GM12878 (cell line): Measurements from ENCODE around the gene DYNC2H1. TPM values are rescaled to one million over a fixed set of nuclear protein-coding genes. Genes with fewer than 3 reads are reported as not detected.

Experiments used
- ATAC-seq: fragments of 200-7000 bp; cut with Tn5 transposase; 3 replicates; pipeline ENCODE4 v1.9.1; 2020; ENCODE audit warnings: mild to moderate bottlenecking, moderate library complexity
- BruUV-seq: library from RNA; stranded (reverse); fragments of 400-500 nt; replicated peaks from 2 replicates; lab custom pipeline; 2021; lab: Mats Ljungman, UMichigan
- CTCF ChIA-PET: fragments of 300-600 bp; sonication (Branson Sonifier 250); formaldehyde crosslinking; extraction: SDS; loops from one replicate; lab custom pipeline; 2021; ENCODE audit warnings: inconsistent platforms; lab: Yijun Ruan, JAX
- POLR2A ChIA-PET: fragments of 350-600 bp; formaldehyde crosslinking; extraction: SDS; loops from one replicate; lab custom pipeline; 2021; ENCODE audit warnings: inconsistent platforms; lab: Charles Lee
- RAD21 ChIA-PET: fragments of 300-600 bp; sonication (Branson Sonifier 250); formaldehyde crosslinking; loops from one replicate; lab custom pipeline; 2023; ENCODE audit warnings: antibody characterized with exemption; ENCODE audit not compliant: unreplicated experiment; lab: Charles Lee
- SMC1A ChIA-PET: fragments of 300-600 bp; sonication (Branson Sonifier 250); formaldehyde crosslinking; loops from one replicate; lab custom pipeline; 2023; ENCODE audit not compliant: unreplicated experiment, uncharacterized antibody; lab: Charles Lee
- DNase-seq: peaks from one replicate; pipeline ENCODE4 v3.0.0-alpha.2; 2011; ENCODE audit warnings: low read depth, low spot score
- FAIRE-seq: peaks from 3 replicates; lab custom pipeline; 2011; peaks lifted over from hg19 to GRCh38; lab: Jason Lieb, UNC
- H2AFZ ChIP-seq: 2 replicates; pipeline ENCODE4 v1.6.0; 2011; ENCODE audit warnings: low read depth, low read length, control low read depth; ENCODE audit not compliant: control insufficient read depth
- H3K27ac ChIP-seq: 2 replicates; pipeline ENCODE4 v1.5.1; 2011; ENCODE audit warnings: control low read depth; ENCODE audit not compliant: control insufficient read depth, insufficient read depth
- H3K27me3 ChIP-seq, 2 experiments: replicated peaks in 1 of 2; 2 replicates each; pipeline versions ENCODE4 v1.6.0 to v1.6.1; 2011; ENCODE audit warnings: low read length in 1 of 2; ENCODE audit not compliant: control insufficient read depth in 2 of 2, insufficient read depth in 2 of 2
- H3K36me3 ChIP-seq, 2 experiments: 2 replicates each; pipeline ENCODE4 v1.5.1; 2011; ENCODE audit warnings: low read length in 1 of 2; ENCODE audit not compliant: control insufficient read depth in 2 of 2, insufficient read depth in 2 of 2
- H3K4me1 ChIP-seq: 2 replicates; pipeline ENCODE4 v1.6.1; 2011; ENCODE audit warnings: mild to moderate bottlenecking, low read length, moderate library complexity, mixed read lengths; ENCODE audit not compliant: control insufficient read depth, insufficient read depth
- H3K4me2 ChIP-seq: 2 replicates; pipeline ENCODE4 v1.6.0; 2011; ENCODE audit warnings: control low read depth; ENCODE audit not compliant: control insufficient read depth, insufficient read depth
- H3K4me3 ChIP-seq: fragments of 200-600 bp; sonication (generic); 2 replicates; pipeline ENCODE4 v1.5.1; 2016
- H3K79me2 ChIP-seq: 2 replicates; pipeline ENCODE4 v1.6.0; 2011; ENCODE audit warnings: low read length; ENCODE audit not compliant: control insufficient read depth, insufficient read depth
- H3K9ac ChIP-seq: 2 replicates; pipeline ENCODE4 v1.8.0; 2011; ENCODE audit warnings: low read length, control low read depth, mixed read lengths; ENCODE audit not compliant: control insufficient read depth, insufficient read depth
- H3K9me3 ChIP-seq: replicated peaks from 3 replicates; pipeline ENCODE4 v1.5.1; 2011; ENCODE audit warnings: mild to moderate bottlenecking, low read length; ENCODE audit not compliant: control insufficient read depth, insufficient read depth
- H4K20me1 ChIP-seq: 2 replicates; pipeline ENCODE4 v1.6.0; 2011; ENCODE audit not compliant: control insufficient read depth, insufficient read depth
- BMI1 ChIP-seq: fragments of 450-650 bp; IDR thresholded peaks from 2 replicates; pipeline ENCODE4 v1.6.1; 2016; ENCODE audit warnings: mild to moderate bottlenecking, moderate library complexity, borderline replicate concordance
- BRCA1 ChIP-seq: IDR thresholded peaks from 2 replicates; pipeline ENCODE4 v1.6.1; 2011; ENCODE audit warnings: low read depth, low read length, improper control_type of control experiment
- CHD2 ChIP-seq: IDR thresholded peaks from 2 replicates; pipeline ENCODE4 v1.6.1; 2011; ENCODE audit warnings: low read depth, low read length, improper control_type of control experiment, borderline replicate concordance
- CREB1 ChIP-seq: IDR thresholded peaks from 2 replicates; pipeline ENCODE4 v1.6.1; 2012; ENCODE audit warnings: low read depth, mild to moderate bottlenecking, inconsistent platforms
- FOXM1 ChIP-seq: IDR thresholded peaks from 2 replicates; pipeline ENCODE4 v1.6.1; 2012; ENCODE audit warnings: low read depth, mild to moderate bottlenecking, inconsistent platforms, low read length, moderate library complexity
- HSF1 ChIP-seq: fragments of 150-350 bp; IDR thresholded peaks from 2 replicates; pipeline ENCODE4 v1.6.1; 2014; ENCODE audit warnings: mild to moderate bottlenecking, low read depth, low read length
- KDM1A ChIP-seq: fragments of 200-600 bp; sonication (generic); IDR thresholded peaks from 2 replicates; pipeline ENCODE4 v1.6.1; 2016; ENCODE audit warnings: borderline replicate concordance
- LARP7 ChIP-seq: fragments of 450-650 bp; IDR thresholded peaks from 2 replicates; pipeline ENCODE4 v1.6.1; 2017; ENCODE audit warnings: mild to moderate bottlenecking
- MTA3 ChIP-seq: IDR thresholded peaks from 2 replicates; pipeline ENCODE4 v1.6.1; 2012; ENCODE audit warnings: low read length, inconsistent platforms, borderline replicate concordance
- NFIC ChIP-seq: IDR thresholded peaks from 2 replicates; pipeline ENCODE4 v1.6.1; 2012; ENCODE audit warnings: low read depth, mild to moderate bottlenecking, inconsistent platforms, low read length, moderate library complexity
- NR2F1 ChIP-seq: fragments of 450-650 bp; conservative IDR thresholded peaks from 2 replicates; pipeline ENCODE4 v1.6.1; 2017; ENCODE audit warnings: mild to moderate bottlenecking
- PKNOX1 ChIP-seq: fragments of 450-650 bp; IDR thresholded peaks from 2 replicates; pipeline ENCODE4 v1.6.1; 2016; ENCODE audit warnings: mild to moderate bottlenecking
- RAD21 ChIP-seq: IDR thresholded peaks from 2 replicates; pipeline ENCODE4 v1.6.1; 2011; ENCODE audit warnings: mild to moderate bottlenecking, low read depth, low read length, moderate library complexity; ENCODE audit not compliant: insufficient read depth
- SP1 ChIP-seq: IDR thresholded peaks from one replicate; pipeline ENCODE4 v1.6.1; 2011; ENCODE audit warnings: low read depth, low read length
- YY1 ChIP-seq: IDR thresholded peaks from 2 replicates; pipeline ENCODE4 v1.6.1; 2011; ENCODE audit warnings: low read depth, mild to moderate bottlenecking, low read length
- ZNF217 ChIP-seq: fragments of 450-650 bp; IDR thresholded peaks from 2 replicates; pipeline ENCODE4 v1.6.1; 2017; ENCODE audit warnings: antibody characterized with exemption, mild to moderate bottlenecking
- WGBS: methylation state at CpG from one replicate; pipeline ENCODE4 v1.1.6; 2016; ENCODE audit warnings: low lambda C conversion rate; ENCODE audit not compliant: insufficient replicate concordance, insufficient coverage; ENCODE audit errors: missing lambda C conversion rate; 5-methylcytosine and 5-hydroxymethylcytosine counted together
- in situ Hi-C: fragments of 300-500 bp; cut with MboI; formaldehyde crosslinking; loops from 9 replicates; pipeline ENCODE4 v1.14.3; 2018; ENCODE audit warnings: mixed read lengths
- intact Hi-C: fragments of 100-400 bp; cut with micrococcal nuclease; formaldehyde crosslinking; loops from one replicate; pipeline ENCODE4 v1.14.2; 2022; ENCODE audit not compliant: unreplicated experiment
- polyA plus RNA-seq, 11 experiments: library from polyadenylated mRNA; depleted of rRNA in 4 of 11; unstranded in 6 of 11; stranded (reverse) in 5 of 11; fragments of >200 nt; fragmentation: Nextera tagmentation in 4 of 11; fragmentation: Illumina TruSeq in 1 of 11; extraction: Ambion mirVana in 4 of 11; extraction: Trizol in 1 of 11; gene quantifications; 1 replicate in 1 of 11; 2 replicates in 10 of 11; pipeline versions ENCODE4 v1.2.1 to v1.2.3, GENCODE V29; 2011 to 2016; ENCODE audit warnings: inconsistent platforms in 2 of 11, missing spikeins in 2 of 11, low read depth in 1 of 11
- total RNA-seq, 4 experiments: library from RNA; depleted of rRNA in 3 of 4; stranded (reverse); fragments of >200 nt in 3 of 4; fragmentation: Illumina TruSeq in 1 of 4; extraction: Trizol in 1 of 4; gene quantifications; 2 replicates each; pipeline versions ENCODE4 v1.2.1 to v1.2.3, GENCODE V29; 2013 to 2021

Gene DYNC2H1
- total and polyA plus RNA-seq, 10 of the 15 experiments (the other 5 are each of a cell fraction or from before 2014, with no cell fraction given) = 0.12 to 3.9 (median 0.23) TPM; not detected in 2

GRCh38 chr11:103338621-103339484 is 229.6 kb downstream of the DYNC2H1 start:
- no TSS peak for BruUV-seq
- Histone ChIP-seq H3K4me3 (no peak overlapping the region), H3K4me1 (no peaks in the 10 kb centered on the region), H3K79me2 (no peaks in the 10 kb centered on the region), H3K9me3 (no peaks in the 10 kb centered on the region), H3K27ac (no peak overlapping the region), H2AFZ (no peak overlapping the region), H3K9ac (no peak overlapping the region), H3K4me2 (no peak overlapping the region), H4K20me1 (no peaks in the 10 kb centered on the region), H3K27me3 (no peaks in the 10 kb centered on the region), H3K36me3 (no peaks in the 10 kb centered on the region)
- in situ Hi-C loops = no loop called here
- intact Hi-C loops = no loop called here
- POLR2A ChIA-PET = no interaction called here
- SMC1A ChIA-PET = no interaction called here
- peak; percentile 30; the same call in 1 of the 2 replicates for TF ChIP-seq RAD21
- no peak for TF ChIP-seq FOXM1
- no peak for FAIRE-seq
- ATAC-seq = no peak
- CTCF ChIA-PET = no interaction called here
- RAD21 ChIA-PET = no interaction called here
- WGBS = 5% methylated on average over 2 of the region's 2 CpGs
- DNase-seq = no peak

- 47% methylated on average over 6 of the region's 6 CpGs for WGBS
- ChIA-PET RAD21 (no interaction called here), SMC1A (no interaction called here), CTCF (no interaction called here), POLR2A (no interaction called here)
- no peaks in the 10 kb centered on the region for H4K20me1 ChIP-seq
- H2AFZ ChIP-seq = no peak overlapping the region
- H3K79me2 ChIP-seq = no peaks in the 10 kb centered on the region
- H3K4me2 ChIP-seq = no peak overlapping the region
- in situ Hi-C loops = no loop called here
- ATAC-seq (no peak), DNase-seq (no peak), FAIRE-seq (no peak)
- H3K36me3 ChIP-seq = no peaks in the 10 kb centered on the region
- intact Hi-C loops = no loop called here
- no peak overlapping the region for H3K27ac ChIP-seq
- H3K27me3 ChIP-seq = no peaks in the 10 kb centered on the region
- no peak overlapping the region for H3K9ac ChIP-seq
- no peak for TF ChIP-seq PKNOX1
- TF ChIP-seq ZNF217 = no peak
- no peak for TF ChIP-seq HSF1
- no peak for TF ChIP-seq BMI1
- TF ChIP-seq KDM1A = no peak
- TF ChIP-seq YY1 = no peak
- TF ChIP-seq NFIC = no peak
- TF ChIP-seq CHD2 = no peak
- no peak for TF ChIP-seq LARP7
- no peak for TF ChIP-seq MTA3
- no peak for TF ChIP-seq CREB1
- TF ChIP-seq BRCA1 = no peak
- no peak for TF ChIP-seq NR2F1
- no peak for TF ChIP-seq SP1
- no peak overlapping the region for H3K4me3 ChIP-seq
- BruUV-seq = no TSS peak
- H3K4me1 ChIP-seq = no peaks in the 10 kb centered on the region
- no peaks in the 10 kb centered on the region for H3K9me3 ChIP-seq
Observed at GRCh38 chr11:103339485-103339857, 230.2 kb downstream of the DYNC2H1 start.
